ENCODE measurements around the gene SEC22A.

SEC22A gene

GRCh38 chr3:123296261-123296660 is 94.5 kb downstream of the SEC22A start:
- no peak overlapping the region for H3K4me3 ChIP-seq (ENCODE audit: low read depth, low read length)
- DNase-seq (ENCODE audit: low read depth), result no peak
- TF ChIP-seq CTCF (IDR thresholded peaks at IDR 0.05; ENCODE audit: insufficient read depth, low read depth, low read length, missing control alignments), result no peak

DNA sequence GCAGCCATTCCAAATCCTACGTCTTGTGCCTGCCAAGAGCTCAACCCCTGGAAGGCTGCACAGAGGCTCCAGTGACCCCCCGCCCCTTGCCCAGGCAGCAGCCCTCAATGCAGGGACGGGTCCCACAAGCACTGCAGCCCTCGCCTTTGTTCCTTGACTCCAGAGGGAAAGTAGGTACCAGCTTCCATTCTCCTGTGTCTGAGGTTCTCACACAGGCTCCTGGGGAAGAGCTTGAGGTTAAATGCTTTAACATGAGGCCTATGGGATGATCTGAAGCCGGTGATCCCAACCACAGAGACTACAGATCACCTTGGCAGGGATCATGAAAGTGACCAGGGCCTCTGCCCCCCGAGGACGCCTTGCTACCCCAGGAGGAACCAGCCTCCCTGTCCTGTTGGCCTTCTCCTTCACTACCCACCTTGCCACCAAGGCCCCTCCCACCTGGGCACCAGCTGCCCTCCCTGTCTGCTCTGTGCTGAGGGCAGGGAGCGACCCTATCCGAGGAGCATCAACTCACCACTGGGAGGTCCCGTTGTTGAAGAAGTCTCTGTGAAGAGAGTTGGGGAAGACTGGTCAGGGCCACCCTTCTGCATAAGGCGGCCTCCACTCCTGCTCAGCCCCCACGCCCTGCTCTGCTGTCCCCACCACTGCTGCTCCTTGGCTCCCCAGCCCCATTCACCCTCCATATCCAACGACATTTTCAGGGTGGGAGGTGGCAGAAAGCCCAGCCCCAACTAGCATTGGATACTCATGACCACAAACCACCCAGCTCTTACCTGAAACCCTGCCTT is 95.3 kb downstream of the SEC22A start:
- TF ChIP-seq CTCF (IDR thresholded peaks at IDR 0.05; ENCODE audit: insufficient read depth, low read depth, low read length, missing control alignments), result no peak
- no peak overlapping the region for H3K4me3 ChIP-seq (ENCODE audit: low read depth, low read length)
- no peak for DNase-seq (ENCODE audit: low read depth)

- TF ChIP-seq CTCF (IDR thresholded peaks at IDR 0.05; ENCODE audit: insufficient read depth, low read depth, low read length, missing control alignments), result peak; percentile 3
- H3K4me3 ChIP-seq (ENCODE audit: low read depth, low read length), result no peak overlapping the region
- no peak for DNase-seq (ENCODE audit: low read depth)
Observed at GRCh38 chr3:123297627-123297899, 95.8 kb downstream of the SEC22A start.

- no peak overlapping the region for H3K4me3 ChIP-seq (ENCODE audit: low read depth, low read length)
- TF ChIP-seq CTCF (IDR thresholded peaks at IDR 0.05; ENCODE audit: insufficient read depth, low read depth, low read length, missing control alignments), result no peak
- DNase-seq (ENCODE audit: low read depth), result no peak
Observed at GRCh38 chr3:123298903-123299302, 97.2 kb downstream of the SEC22A start.

- H3K4me3 ChIP-seq (ENCODE audit: low read depth, low read length), result no peak overlapping the region
- DNase-seq (ENCODE audit: low read depth), result no peak
- TF ChIP-seq CTCF (IDR thresholded peaks at IDR 0.05; ENCODE audit: insufficient read depth, low read depth, low read length, missing control alignments), result no peak
Observed at GRCh38 chr3:123299581-123299980, 97.8 kb downstream of the SEC22A start.

DNA sequence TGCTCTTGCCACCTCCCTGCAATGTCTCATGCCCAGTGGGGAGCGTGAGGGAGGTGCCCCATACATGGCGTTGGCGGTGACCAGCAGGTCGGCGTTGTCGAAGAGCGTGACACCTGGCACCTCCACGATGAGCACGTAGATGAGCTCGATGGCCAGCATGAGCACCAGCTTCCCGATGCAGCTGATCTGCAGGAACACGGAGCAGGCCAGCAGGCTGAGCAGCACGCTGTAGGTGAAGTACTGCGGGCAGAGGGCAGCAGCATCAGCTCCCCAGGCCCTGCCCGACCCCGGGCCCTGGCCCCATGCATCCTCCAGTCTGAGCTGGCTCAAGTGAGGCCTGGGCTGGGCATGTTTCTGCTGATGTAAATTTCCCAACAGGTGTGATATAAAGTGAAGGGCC is 98.3 kb downstream of the SEC22A start:
- no peak overlapping the region for H3K4me3 ChIP-seq (ENCODE audit: low read depth, low read length)
- TF ChIP-seq CTCF (IDR thresholded peaks at IDR 0.05; ENCODE audit: insufficient read depth, low read depth, low read length, missing control alignments), result no peak
- DNase-seq (ENCODE audit: low read depth), result no peak

GRCh38 chr3:123300583-123300982 is 98.8 kb downstream of the SEC22A start:
- TF ChIP-seq CTCF (IDR thresholded peaks at IDR 0.05; ENCODE audit: insufficient read depth, low read depth, low read length, missing control alignments), result no peak
- no peak overlapping the region for H3K4me3 ChIP-seq (ENCODE audit: low read depth, low read length)
- DNase-seq (ENCODE audit: low read depth), result no peak
